ENCODE results near the gene ZYG11A. TPM values are rescaled to one million over a fixed set of nuclear protein-coding genes. Genes with fewer than 3 reads are reported as not detected.

The ZYG11A gene
- total and polyA plus RNA-seq, 2 donors (not counting 3 experiments of a cell fraction or from before 2014, with no cell fraction given), result 0.40 to 2.1 TPM

DNA sequence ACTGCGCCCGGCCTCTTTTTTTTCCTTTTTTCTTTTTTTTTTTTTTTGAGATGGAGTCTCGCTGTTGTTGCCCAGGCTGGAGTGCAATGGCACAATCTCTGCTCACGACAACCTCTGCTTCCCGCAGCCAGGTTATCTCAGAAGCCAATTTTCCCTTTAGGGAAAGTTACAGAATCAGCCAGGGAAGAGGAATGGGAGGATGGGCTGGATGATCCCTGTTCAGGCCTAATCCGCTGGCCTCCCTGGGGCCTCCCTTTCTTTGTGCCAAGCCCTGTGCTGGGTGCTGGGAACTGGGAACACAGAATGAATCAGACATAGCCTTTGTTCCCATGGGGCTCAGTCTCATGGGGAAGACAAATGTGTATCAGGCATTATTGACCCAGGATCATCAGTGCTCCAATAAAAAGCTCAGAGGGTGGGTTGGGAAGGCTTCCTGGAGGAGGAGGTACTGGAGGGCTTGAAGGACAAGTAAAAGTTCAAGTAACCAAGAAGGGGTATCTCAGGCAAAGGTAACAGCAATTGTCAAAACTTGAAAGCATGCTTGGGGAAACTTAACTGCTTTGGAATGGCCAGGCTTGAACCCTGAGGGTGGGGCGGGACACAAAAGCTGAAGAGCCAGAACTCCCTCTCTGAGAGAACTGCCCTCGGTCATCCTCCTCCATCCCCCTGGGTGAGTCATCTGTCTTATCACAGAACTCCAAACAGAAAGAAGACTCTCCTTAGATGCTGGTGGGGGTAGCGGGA lies 64.7 kb downstream of the ZYG11A start:
- Histone ChIP-seq H3K79me2 (ENCODE audit: control insufficient read depth, insufficient read depth, low read length) (no peaks in the 10 kb centered on the region), H4K20me1 (replicated peaks; ENCODE audit: control insufficient read depth, extremely low read depth, insufficient read depth, low read length) (no peaks in the 10 kb centered on the region), H3K4me1 (ENCODE audit: control insufficient read depth, extremely low read depth, insufficient read depth, low read length) (no peaks in the 10 kb centered on the region), H3K4me3 (replicated peaks in 1 of 3; ENCODE audit: insufficient read depth in 1 of 3, low read depth in 1 of 3, low read length in 3 of 3) (no peak overlapping the region), H2AFZ (ENCODE audit: low read depth, low read length) (no peak overlapping the region), H3K4me2 (ENCODE audit: insufficient read depth, low read length) (no peak overlapping the region), H3K9me1 (replicated peaks; ENCODE audit: control insufficient read depth, extremely low read depth, insufficient read depth, low read length) (no peaks in the 10 kb centered on the region), H3K27ac (ENCODE audit: insufficient read depth, low read depth, low read length) (no peak overlapping the region), H3K9me3 (replicated peaks; ENCODE audit: control insufficient read depth, insufficient read depth, low read length) (no peaks in the 10 kb centered on the region), H3K27me3 (ENCODE audit: control insufficient read depth in 2 of 2, insufficient read depth in 2 of 2, low read length in 2 of 2) (no peaks in the 10 kb centered on the region), H3K9ac (replicated peaks; ENCODE audit: extremely low read depth, insufficient read depth, low read length) (no peak overlapping the region), H3K36me3 (ENCODE audit: control insufficient read depth in 2 of 2, extremely low read depth in 1 of 2, insufficient read depth in 2 of 2, low read length in 2 of 2) (no peaks in the 10 kb centered on the region)
- no peak for FAIRE-seq
- no peak for DNase-seq (ENCODE audit: low read depth, low spot score)
- intact Hi-C loops (cut with micrococcal nuclease) (no loop called here), dilution Hi-C loops (cut with MboI; ENCODE audit: extremely low pct_ligation_motif_present, low sequenced_read_pairs) (no loop called here)
- POLR2A ChIA-PET, result no interaction called here
- no peak for TF ChIP-seq GATA2 (IDR thresholded peaks at IDR 0.05; ENCODE audit: insufficient read depth, insufficient read length, low read depth, low read length)
- TF ChIP-seq MYC (IDR thresholded peaks at IDR 0.05; ENCODE audit: low read depth, low read length), result no peak
- TF ChIP-seq, protein P1, sequence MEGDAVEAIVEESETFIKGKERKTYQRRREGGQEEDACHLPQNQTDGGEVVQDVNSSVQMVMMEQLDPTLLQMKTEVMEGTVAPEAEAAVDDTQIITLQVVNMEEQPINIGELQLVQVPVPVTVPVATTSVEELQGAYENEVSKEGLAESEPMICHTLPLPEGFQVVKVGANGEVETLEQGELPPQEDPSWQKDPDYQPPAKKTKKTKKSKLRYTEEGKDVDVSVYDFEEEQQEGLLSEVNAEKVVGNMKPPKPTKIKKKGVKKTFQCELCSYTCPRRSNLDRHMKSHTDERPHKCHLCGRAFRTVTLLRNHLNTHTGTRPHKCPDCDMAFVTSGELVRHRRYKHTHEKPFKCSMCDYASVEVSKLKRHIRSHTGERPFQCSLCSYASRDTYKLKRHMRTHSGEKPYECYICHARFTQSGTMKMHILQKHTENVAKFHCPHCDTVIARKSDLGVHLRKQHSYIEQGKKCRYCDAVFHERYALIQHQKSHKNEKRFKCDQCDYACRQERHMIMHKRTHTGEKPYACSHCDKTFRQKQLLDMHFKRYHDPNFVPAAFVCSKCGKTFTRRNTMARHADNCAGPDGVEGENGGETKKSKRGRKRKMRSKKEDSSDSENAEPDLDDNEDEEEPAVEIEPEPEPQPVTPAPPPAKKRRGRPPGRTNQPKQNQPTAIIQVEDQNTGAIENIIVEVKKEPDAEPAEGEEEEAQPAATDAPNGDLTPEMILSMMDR (IDR thresholded peaks at IDR 0.05; ENCODE audit: extremely low read depth in 1 of 2, insufficient read depth in 1 of 2, low read depth in 1 of 2, low read length in 2 of 2), result no peak
- TF ChIP-seq JUN (IDR thresholded peaks at IDR 0.05; ENCODE audit: borderline replicate concordance, insufficient read depth, insufficient read length, low read depth), result no peak
- TF ChIP-seq POLR2A (IDR thresholded peaks at IDR 0.05; ENCODE audit: low read depth, low read length), result no peak
- TF ChIP-seq FOS (IDR thresholded peaks at IDR 0.05; ENCODE audit: borderline replicate concordance, insufficient read depth, low read length), result no peak
- TF ChIP-seq EZH2 (IDR thresholded peaks at IDR 0.05; ENCODE audit: borderline replicate concordance, low read depth, low read length, severe bottlenecking), result no peak
- TF ChIP-seq POLR2AphosphoS5 (IDR thresholded peaks at IDR 0.05; ENCODE audit: insufficient read depth, low read depth, low read length), result no peak
- TF ChIP-seq, protein P2, sequence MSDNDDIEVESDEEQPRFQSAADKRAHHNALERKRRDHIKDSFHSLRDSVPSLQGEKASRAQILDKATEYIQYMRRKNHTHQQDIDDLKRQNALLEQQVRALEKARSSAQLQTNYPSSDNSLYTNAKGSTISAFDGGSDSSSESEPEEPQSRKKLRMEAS (IDR thresholded peaks at IDR 0.05; ENCODE audit: insufficient read depth, insufficient read length), result no peak
- CTCF ChIA-PET, result interaction anchor here (2.9 kb wide), 1 partner anchor 273 kb away, joined by 44 read pairs; no protein-coding TSS in a partner anchor
- no TSS peak for BruUV-seq (replicated peaks)

All from endothelial cell of umbilical vein (primary cell).